Nephron (organoid): ENCODE data around the gene RNF180.

Experiments
- H3K27ac Mint-ChIP-seq, 3 experiments: 2 replicates each; pipeline ENCODE4 v1.8.0; 2020; ENCODE audit warnings: mixed read lengths in 3 of 3, mild to moderate bottlenecking in 2 of 3, moderate library complexity in 1 of 3
- H3K27me3 Mint-ChIP-seq: 2 replicates; pipeline ENCODE4 v1.8.0; 2021; ENCODE audit warnings: low read depth, mild to moderate bottlenecking, moderate library complexity, mixed read lengths
- H3K36me3 Mint-ChIP-seq: 2 replicates; pipeline ENCODE4 v1.8.0; 2020; ENCODE audit warnings: low read depth, mixed read lengths
- H3K4me1 Mint-ChIP-seq: 2 replicates; pipeline ENCODE4 v1.8.0; 2020; ENCODE audit warnings: mixed read lengths
- H3K4me3 Mint-ChIP-seq, 3 experiments: 2 replicates each; pipeline ENCODE4 v1.8.0; 2020; ENCODE audit warnings: mild to moderate bottlenecking in 3 of 3, mixed read lengths in 3 of 3, moderate library complexity in 2 of 3
- H3K9me3 Mint-ChIP-seq: 2 replicates; pipeline ENCODE4 v1.8.0; 2020; ENCODE audit warnings: mixed read lengths
- CTCF ChIP-seq, 3 experiments: fragments of 200-600 bp; sonication (generic); IDR thresholded peaks; one replicate each; pipeline ENCODE4 v1.5.0; 2021; ENCODE audit warnings: antibody characterized with exemption in 3 of 3; ENCODE audit not compliant: unreplicated experiment in 3 of 3

RNF180 gene

GRCh38 chr5:64145216-64145895 is 20.3 kb upstream of the RNF180 start:
- Mint-ChIP-seq H3K27me3 (peaks cover 5% of the 10 kb centered on the region), H3K4me1 (peaks cover 19% of the 10 kb centered on the region), H3K27ac (peak overlapping the region in 1 of 3 experiments; percentile 35), H3K9me3 (no peaks in the 10 kb centered on the region), H3K4me3 (no peak overlapping the region), H3K36me3 (no peaks in the 10 kb centered on the region)
- no peak for TF ChIP-seq CTCF (IDR thresholded peaks at IDR 0.05; ENCODE audit: unreplicated experiment in 3 of 3)

GRCh38 chr5:64147379-64147778 is 18.3 kb upstream of the RNF180 start:
- Mint-ChIP-seq H3K4me3 (no peak overlapping the region), H3K36me3 (no peaks in the 10 kb centered on the region), H3K9me3 (no peaks in the 10 kb centered on the region), H3K27ac (no peak overlapping the region), H3K4me1 (peaks cover 19% of the 10 kb centered on the region), H3K27me3 (peaks cover 5% of the 10 kb centered on the region)
- TF ChIP-seq CTCF (IDR thresholded peaks at IDR 0.05; ENCODE audit: unreplicated experiment in 3 of 3), result no peak

GRCh38 chr5:64147849-64148441 is 17.7 kb upstream of the RNF180 start:
- Mint-ChIP-seq H3K36me3 (no peaks in the 10 kb centered on the region), H3K27ac (no peak overlapping the region), H3K4me1 (peaks cover 19% of the 10 kb centered on the region), H3K9me3 (no peaks in the 10 kb centered on the region), H3K27me3 (peaks cover 5% of the 10 kb centered on the region), H3K4me3 (no peak overlapping the region)
- TF ChIP-seq CTCF (IDR thresholded peaks at IDR 0.05; ENCODE audit: unreplicated experiment in 3 of 3), result peak; percentile 81 to 90 (median 85)

GRCh38 chr5:64149268-64149667 is 16.4 kb upstream of the RNF180 start:
- Mint-ChIP-seq H3K9me3 (no peaks in the 10 kb centered on the region), H3K27me3 (peaks cover 14% of the 10 kb centered on the region), H3K27ac (peak overlapping the region in 1 of 3 experiments; percentile 10), H3K4me1 (peaks cover 14% of the 10 kb centered on the region), H3K36me3 (no peaks in the 10 kb centered on the region), H3K4me3 (no peak overlapping the region)
- TF ChIP-seq CTCF (IDR thresholded peaks at IDR 0.05; ENCODE audit: unreplicated experiment in 3 of 3), result no peak

- TF ChIP-seq CTCF (IDR thresholded peaks at IDR 0.05; ENCODE audit: unreplicated experiment in 3 of 3), result no peak
- Mint-ChIP-seq H3K36me3 (no peaks in the 10 kb centered on the region), H3K27me3 (peaks cover 14% of the 10 kb centered on the region), H3K4me3 (no peak overlapping the region), H3K4me1 (peaks cover 10% of the 10 kb centered on the region), H3K27ac (no peak overlapping the region), H3K9me3 (no peaks in the 10 kb centered on the region)
Observed at GRCh38 chr5:64149857-64150521, 15.7 kb upstream of the RNF180 start.
